ENCODE data around the gene KL.

The KL gene

GRCh38 chr13:33011828-33012470, 4.3 kb upstream of the KL start:
- Histone ChIP-seq H3K27me3 (replicated peaks) (peaks cover 18% of the 10 kb centered on the region), H3K4me3 (ENCODE audit: low read depth, low read length) (no peak overlapping the region), H3K27ac (no peak overlapping the region), H3K36me3 (replicated peaks) (no peaks in the 10 kb centered on the region)
- in situ Hi-C loops (cut with HindIII; ENCODE audit: low pct_ligation_motif_present, low sequenced_read_pairs) = no loop called here
- no peak for DNase-seq
- no peak for TF ChIP-seq CTCF (IDR thresholded peaks at IDR 0.05; ENCODE audit: low read depth, low read length, missing control alignments)

- Histone ChIP-seq H3K27ac (no peak overlapping the region), H3K27me3 (replicated peaks) (peaks cover 19% of the 10 kb centered on the region), H3K4me3 (ENCODE audit: low read depth, low read length) (no peak overlapping the region), H3K36me3 (replicated peaks) (no peaks in the 10 kb centered on the region)
- in situ Hi-C loops (cut with HindIII; ENCODE audit: low pct_ligation_motif_present, low sequenced_read_pairs) = no loop called here
- no peak for TF ChIP-seq CTCF (IDR thresholded peaks at IDR 0.05; ENCODE audit: low read depth, low read length, missing control alignments)
- no peak for DNase-seq
Measured at GRCh38 chr13:33014291-33014690, 1.9 kb upstream of the KL start.

GRCh38 chr13:33015241-33015668, 968 bp upstream of the KL start:
- DNase-seq = no peak
- H3K27ac ChIP-seq = no peak overlapping the region
- in situ Hi-C loops (cut with HindIII; ENCODE audit: low pct_ligation_motif_present, low sequenced_read_pairs) = no loop called here
- peaks cover 19% of the 10 kb centered on the region for H3K27me3 ChIP-seq (replicated peaks)
- H3K4me3 ChIP-seq (ENCODE audit: low read depth, low read length) = no peak overlapping the region
- TF ChIP-seq CTCF (IDR thresholded peaks at IDR 0.05; ENCODE audit: low read depth, low read length, missing control alignments) = no peak
- no peaks in the 10 kb centered on the region for H3K36me3 ChIP-seq (replicated peaks)

- Histone ChIP-seq H3K36me3 (replicated peaks) (no peaks in the 10 kb centered on the region), H3K4me3 (ENCODE audit: low read depth, low read length) (no peak overlapping the region), H3K27me3 (replicated peaks) (peaks cover 19% of the 10 kb centered on the region), H3K27ac (no peak overlapping the region)
- in situ Hi-C loops (cut with HindIII; ENCODE audit: low pct_ligation_motif_present, low sequenced_read_pairs) = no loop called here
- no peak for DNase-seq
- no peak for TF ChIP-seq CTCF (IDR thresholded peaks at IDR 0.05; ENCODE audit: low read depth, low read length, missing control alignments)
Measured at GRCh38 chr13:33015791-33016323, 366 bp upstream of the KL start.

GRCh38 chr13:33017323-33017929, 1.2 kb downstream of the KL start:
- in situ Hi-C loops (cut with HindIII; ENCODE audit: low pct_ligation_motif_present, low sequenced_read_pairs) = no loop called here
- no peak for DNase-seq
- H3K27ac ChIP-seq = no peak overlapping the region
- peak; percentile 64 for TF ChIP-seq CTCF (IDR thresholded peaks at IDR 0.05; ENCODE audit: low read depth, low read length, missing control alignments)
- peaks cover 19% of the 10 kb centered on the region for H3K27me3 ChIP-seq (replicated peaks)
- no peaks in the 10 kb centered on the region for H3K36me3 ChIP-seq (replicated peaks)
- H3K4me3 ChIP-seq (ENCODE audit: low read depth, low read length) = peak overlapping the region; percentile 50
